ENCODE results near the gene LRFN5.

DNA sequence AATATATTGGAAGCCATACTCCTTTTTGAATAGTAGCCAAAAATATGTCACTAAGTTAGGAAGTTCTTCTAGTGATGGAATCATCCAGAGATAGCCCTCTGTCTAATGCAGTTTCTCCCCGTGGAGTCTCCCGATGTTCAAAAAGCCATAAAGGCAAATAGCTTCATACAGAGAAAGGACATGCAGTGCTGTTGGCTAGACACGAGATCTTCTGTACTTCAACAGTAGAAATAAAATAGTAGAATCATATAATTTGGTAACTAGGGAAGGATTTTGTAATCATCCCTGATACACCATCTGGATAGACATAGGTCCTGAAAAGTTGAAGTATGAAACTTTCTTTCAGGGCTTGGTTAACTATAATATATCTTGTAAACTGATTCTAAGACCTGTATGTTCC, 27.6 kb downstream of the LRFN5 start:
- TF ChIP-seq CREM (IDR thresholded peaks at IDR 0.05; ENCODE audit: low read depth): no peak
- TF ChIP-seq, protein P1, sequence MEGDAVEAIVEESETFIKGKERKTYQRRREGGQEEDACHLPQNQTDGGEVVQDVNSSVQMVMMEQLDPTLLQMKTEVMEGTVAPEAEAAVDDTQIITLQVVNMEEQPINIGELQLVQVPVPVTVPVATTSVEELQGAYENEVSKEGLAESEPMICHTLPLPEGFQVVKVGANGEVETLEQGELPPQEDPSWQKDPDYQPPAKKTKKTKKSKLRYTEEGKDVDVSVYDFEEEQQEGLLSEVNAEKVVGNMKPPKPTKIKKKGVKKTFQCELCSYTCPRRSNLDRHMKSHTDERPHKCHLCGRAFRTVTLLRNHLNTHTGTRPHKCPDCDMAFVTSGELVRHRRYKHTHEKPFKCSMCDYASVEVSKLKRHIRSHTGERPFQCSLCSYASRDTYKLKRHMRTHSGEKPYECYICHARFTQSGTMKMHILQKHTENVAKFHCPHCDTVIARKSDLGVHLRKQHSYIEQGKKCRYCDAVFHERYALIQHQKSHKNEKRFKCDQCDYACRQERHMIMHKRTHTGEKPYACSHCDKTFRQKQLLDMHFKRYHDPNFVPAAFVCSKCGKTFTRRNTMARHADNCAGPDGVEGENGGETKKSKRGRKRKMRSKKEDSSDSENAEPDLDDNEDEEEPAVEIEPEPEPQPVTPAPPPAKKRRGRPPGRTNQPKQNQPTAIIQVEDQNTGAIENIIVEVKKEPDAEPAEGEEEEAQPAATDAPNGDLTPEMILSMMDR (IDR thresholded peaks at IDR 0.05 in 2 of 3, conservative IDR thresholded peaks at IDR 0.05 in 1 of 3; ENCODE audit: control insufficient read depth in 2 of 3, extremely low read depth in 1 of 3, insufficient read depth in 1 of 3, low read depth in 3 of 3, low read length in 3 of 3): no peak

All from GM12878 (cell line).